GM21737 (cell line): ENCODE measurements around the gene AARSD1.
"Not testable (repeated sequence)": the region's sequence is repeated elsewhere in the genome, so short reads cannot be mapped to it uniquely, and the experiment has no call there.

Experiments used
- ATAC-seq: cut with Tn5 transposase; IDR thresholded peaks from one replicate; pipeline ENCODE4 v1.9.1; 2021; ENCODE audit warnings: mild to moderate bottlenecking, moderate library complexity; ENCODE audit not compliant: unreplicated experiment

Gene AARSD1

GRCh38 chr17:42980766-42981397, 16.6 kb upstream of the AARSD1 start:
- ATAC-seq: peak; percentile 39

GRCh38 chr17:42980274-42980765, 16.1 kb upstream of the AARSD1 start, which contains the start of gene RUNDC1:
RUNDC1 (plus strand) TSS chr17:42980565; CDS start chr17:42980577, 12 bp downstream.
- peak; percentile 71 for ATAC-seq

- peak; percentile 28 for ATAC-seq
Measured at GRCh38 chr17:42979511-42980273, 15.4 kb upstream of the AARSD1 start, which contains the start of gene PTGES3L. PTGES3L (minus strand) TSS chr17:42980080; CDS start chr17:42980053, 27 bp downstream.

GRCh38 chr17:42975701-42976100, 11.4 kb upstream of the AARSD1 start:
- ATAC-seq: not testable (repeated sequence)

- ATAC-seq: no peak
Measured at GRCh38 chr17:42975265-42975664, 11.0 kb upstream of the AARSD1 start.

- not testable (repeated sequence) for ATAC-seq
Measured at GRCh38 chr17:42973323-42973722, 9.1 kb upstream of the AARSD1 start.

- no peak for ATAC-seq
Measured at GRCh38 chr17:42971589-42971988, 7.3 kb upstream of the AARSD1 start.

GRCh38 chr17:42969001-42969581, 4.8 kb upstream of the AARSD1 start:
- ATAC-seq: no peak

- no peak for ATAC-seq
Measured at GRCh38 chr17:42967925-42968324, 3.7 kb upstream of the AARSD1 start.

- no peak for ATAC-seq
Measured at GRCh38 chr17:42953669-42954068, 10.6 kb downstream of the AARSD1 start.

GRCh38 chr17:42950044-42950783, 14.0 kb downstream of the AARSD1 start:
- no peak for ATAC-seq

- ATAC-seq: no peak
Measured at GRCh38 chr17:42946812-42947211, 17.4 kb downstream of the AARSD1 start.

GRCh38 chr17:42944211-42944610, 20.0 kb downstream of the AARSD1 start:
- no peak for ATAC-seq

- ATAC-seq: no peak
Measured at GRCh38 chr17:42937712-42938596, 26.3 kb downstream of the AARSD1 start.

- no peak for ATAC-seq
Measured at GRCh38 chr17:42929497-42929844, 34.8 kb downstream of the AARSD1 start.

GRCh38 chr17:42928714-42929496, 35.3 kb downstream of the AARSD1 start:
- peak; percentile 72 for ATAC-seq

- ATAC-seq: no peak
Measured at GRCh38 chr17:42924891-42925290, 39.4 kb downstream of the AARSD1 start.

GRCh38 chr17:42923472-42923871, 40.8 kb downstream of the AARSD1 start:
- not testable (repeated sequence) for ATAC-seq

- no peak for ATAC-seq
Measured at GRCh38 chr17:42922294-42922693, 42.0 kb downstream of the AARSD1 start.
